ENCODE measurements around the gene PIK3C2G. TPM values are rescaled to one million over a fixed set of nuclear protein-coding genes. Genes with fewer than 3 reads are reported as not detected.

Gene PIK3C2G
- total and polyA plus RNA-seq, 2 of the 4 experiments (the other 2 are of a cell fraction): not detected

- Histone ChIP-seq H3K18ac (ENCODE audit: low read depth, low read length) (no peak overlapping the region), H4K8ac (ENCODE audit: low read depth in 2 of 2, low read length in 2 of 2) (no peak overlapping the region), H2BK120ac (ENCODE audit: low read depth, low read length) (no peak overlapping the region), H3K4ac (ENCODE audit: low read depth, low read length) (no peak overlapping the region), H3K14ac (replicated peaks; ENCODE audit: low read depth, low read length) (no peak overlapping the region), H2AFZ (replicated peaks; ENCODE audit: low read length, poor library complexity) (no peak overlapping the region), H2BK5ac (ENCODE audit: low read depth, low read length, poor library complexity, severe bottlenecking) (no peak overlapping the region), H3K56ac (ENCODE audit: extremely low read depth, insufficient read depth, low read length) (no peak overlapping the region), H3K9me3 (ENCODE audit: control insufficient read depth, insufficient read depth, low read length) (no peaks in the 10 kb centered on the region), H3K4me1 (ENCODE audit: control insufficient read depth, insufficient read depth, low read length) (no peaks in the 10 kb centered on the region), H3K79me1 (ENCODE audit: low read depth in 1 of 2, low read length in 2 of 2) (no peaks in the 10 kb centered on the region), H2AK9ac (replicated peaks; ENCODE audit: low read depth, low read length, poor library complexity) (no peak overlapping the region), H2AK5ac (ENCODE audit: low read depth, low read length) (no peak overlapping the region), H4K91ac (ENCODE audit: insufficient read depth, low read depth, low read length) (no peak overlapping the region), H4K5ac (ENCODE audit: low read depth, low read length) (no peak overlapping the region), H3K36me3 (ENCODE audit: control insufficient read depth, insufficient read depth, low read length) (no peaks in the 10 kb centered on the region), H2BK15ac (ENCODE audit: low read depth, low read length) (no peak overlapping the region), H3K9ac (ENCODE audit: low read depth, low read length) (no peak overlapping the region), H3K27me3 (ENCODE audit: control insufficient read depth, insufficient read depth, low read length) (no peaks in the 10 kb centered on the region), H3K27ac (ENCODE audit: insufficient read depth, low read length) (no peak overlapping the region), H3K4me3 (ENCODE audit: insufficient read depth, low read depth, low read length) (no peak overlapping the region), H3K23ac (ENCODE audit: low read depth, low read length) (no peak overlapping the region), H3K9me1 (ENCODE audit: insufficient read depth, low read length) (no peaks in the 10 kb centered on the region), H4K20me1 (ENCODE audit: insufficient read depth, low read length) (no peaks in the 10 kb centered on the region), H2BK20ac (ENCODE audit: low read depth, low read length) (no peak overlapping the region), H3K4me2 (ENCODE audit: low read depth, low read length) (no peak overlapping the region)
- dilution Hi-C loops (cut with HindIII; ENCODE audit: low sequenced_read_pairs, unreplicated experiment) (no loop called here), in situ Hi-C loops (cut with MboI; ENCODE audit: low sequenced_read_pairs) (no loop called here), intact Hi-C loops (cut with micrococcal nuclease) (no loop called here)
- ChIA-PET CTCF (interaction anchor here (0.8 to 1.0 kb wide), 2 partner anchors 13 to 97 kb away, joined by 3 read pairs; no protein-coding TSS in a partner anchor), POLR2A (ENCODE audit: unreplicated experiment) (no interaction called here)
- ATAC-seq (ENCODE audit: low read depth): no peak
- TF ChIP-seq RFX5 (IDR thresholded peaks at IDR 0.05; ENCODE audit: low read depth, low read length) (no peak), CHD1 (IDR thresholded peaks at IDR 0.05; ENCODE audit: low read depth, low read length) (no peak), MXI1 (IDR thresholded peaks at IDR 0.05; ENCODE audit: borderline replicate concordance, low read depth, low read length) (no peak), USF2 (IDR thresholded peaks at IDR 0.05; ENCODE audit: low read depth, low read length) (no peak)
- no TSS peak for BruUV-seq (replicated peaks)
- no CpG with 5 or more reads among the region's 2 CpGs for WGBS, 2 experiments (ENCODE audit: extremely low coverage in 2 of 2, insufficient read length in 1 of 2)
- DNase-seq: no peak
These were observed 155.1 kb downstream of the PIK3C2G start for GRCh38 chr12:18416412-18416811.

Measured in IMR-90 (cell line).